A673 (cell line): ENCODE results near the gene ZNF718. TPM values are rescaled to one million over a fixed set of nuclear protein-coding genes. Genes with fewer than 3 reads are reported as not detected.
"Not testable (repeated sequence)": the region's sequence is repeated elsewhere in the genome, so short reads cannot be mapped to it uniquely, and the experiment has no call there.

Experiments used
- BruUV-seq: library from RNA; stranded (reverse); fragments of 400-500 nt; replicated peaks from 2 replicates; lab custom pipeline; 2021; lab: Mats Ljungman, UMichigan
- CTCF ChIA-PET: fragments of 300-600 bp; sonication (Branson Sonifier 250); formaldehyde crosslinking; loops from one replicate; lab custom pipeline; 2022; ENCODE audit warnings: antibody characterized with exemption; lab: Charles Lee
- POLR2A ChIA-PET: fragments of 300-600 bp; sonication (Branson Sonifier 250); formaldehyde crosslinking; loops from one replicate; lab custom pipeline; 2022; ENCODE audit warnings: antibody characterized with exemption; ENCODE audit not compliant: low non-redundant PET; lab: Charles Lee
- DNase-seq: peaks from one replicate; pipeline ENCODE4 v3.0.0-alpha.2; 2015; ENCODE audit warnings: low spot score
- H3K27ac ChIP-seq: fragments of 200-600 bp; sonication (generic); 2 replicates; pipeline ENCODE4 v1.5.1; 2016; ENCODE audit warnings: mixed run types, low read depth, mild to moderate bottlenecking, mixed read lengths, antibody characterized with exemption, low read length; ENCODE audit not compliant: poor library complexity, severe bottlenecking
- H3K27me3 ChIP-seq: fragments of 200-600 bp; sonication (generic); replicated peaks from 2 replicates; pipeline ENCODE4 v1.6.1; 2017; ENCODE audit warnings: mixed run types, low read depth, mild to moderate bottlenecking, mixed read lengths, antibody characterized with exemption, low read length; ENCODE audit not compliant: insufficient read depth, poor library complexity
- H3K36me3 ChIP-seq: fragments of 200-600 bp; sonication (generic); 2 replicates; pipeline ENCODE4 v1.6.1; 2016; ENCODE audit warnings: mixed run types, mild to moderate bottlenecking, mixed read lengths, antibody characterized with exemption, low read length; ENCODE audit not compliant: insufficient read depth, poor library complexity, severe bottlenecking
- H3K4me1 ChIP-seq: fragments of 200-600 bp; sonication (generic); 2 replicates; pipeline ENCODE4 v1.6.1; 2017; ENCODE audit warnings: mixed run types, mild to moderate bottlenecking, mixed read lengths, antibody characterized with exemption, low read length; ENCODE audit not compliant: insufficient read depth, poor library complexity, severe bottlenecking
- H3K4me3 ChIP-seq: fragments of 200-600 bp; sonication (generic); 2 replicates; pipeline ENCODE4 v1.5.1; 2016; ENCODE audit warnings: low read depth, mixed run types, mild to moderate bottlenecking, mixed read lengths, low read length; ENCODE audit not compliant: poor library complexity, severe bottlenecking
- H3K9me3 ChIP-seq: fragments of 200-600 bp; sonication (generic); 2 replicates; pipeline ENCODE4 v1.6.1; 2016; ENCODE audit warnings: mixed run types, low read depth, mild to moderate bottlenecking, mixed read lengths, antibody characterized with exemption, low read length; ENCODE audit not compliant: poor library complexity, severe bottlenecking
- EZH2 ChIP-seq: fragments of 200-600 bp; sonication (generic); IDR thresholded peaks from 2 replicates; pipeline ENCODE4 v1.6.1; 2017; ENCODE audit warnings: borderline replicate concordance, low read depth, mild to moderate bottlenecking, mixed read lengths, antibody characterized with exemption, low read length; ENCODE audit not compliant: poor library complexity, severe bottlenecking
- intact Hi-C: fragments of 100-400 bp; cut with micrococcal nuclease; formaldehyde crosslinking; loops from one replicate; pipeline ENCODE4 v1.10.0; 2022; ENCODE audit not compliant: unreplicated experiment
- total RNA-seq: library from RNA; stranded (reverse); gene quantifications from 2 replicates; pipeline ENCODE4 v1.2.3, GENCODE V29; 2021
- TF ChIP-seq, protein P1 (sequence below): fragments of 300-800, 200-600 bp; sonication (generic); conservative IDR thresholded peaks from 2 replicates; pipeline ENCODE4 v1.5.1; 2017; ENCODE audit warnings: low read depth, mild to moderate bottlenecking, antibody characterized with exemption, low read length, moderate library complexity, mixed read lengths

ZNF718 gene
- total RNA-seq, 1 experiment from 2014 or later, result 9.2 TPM

DNA sequence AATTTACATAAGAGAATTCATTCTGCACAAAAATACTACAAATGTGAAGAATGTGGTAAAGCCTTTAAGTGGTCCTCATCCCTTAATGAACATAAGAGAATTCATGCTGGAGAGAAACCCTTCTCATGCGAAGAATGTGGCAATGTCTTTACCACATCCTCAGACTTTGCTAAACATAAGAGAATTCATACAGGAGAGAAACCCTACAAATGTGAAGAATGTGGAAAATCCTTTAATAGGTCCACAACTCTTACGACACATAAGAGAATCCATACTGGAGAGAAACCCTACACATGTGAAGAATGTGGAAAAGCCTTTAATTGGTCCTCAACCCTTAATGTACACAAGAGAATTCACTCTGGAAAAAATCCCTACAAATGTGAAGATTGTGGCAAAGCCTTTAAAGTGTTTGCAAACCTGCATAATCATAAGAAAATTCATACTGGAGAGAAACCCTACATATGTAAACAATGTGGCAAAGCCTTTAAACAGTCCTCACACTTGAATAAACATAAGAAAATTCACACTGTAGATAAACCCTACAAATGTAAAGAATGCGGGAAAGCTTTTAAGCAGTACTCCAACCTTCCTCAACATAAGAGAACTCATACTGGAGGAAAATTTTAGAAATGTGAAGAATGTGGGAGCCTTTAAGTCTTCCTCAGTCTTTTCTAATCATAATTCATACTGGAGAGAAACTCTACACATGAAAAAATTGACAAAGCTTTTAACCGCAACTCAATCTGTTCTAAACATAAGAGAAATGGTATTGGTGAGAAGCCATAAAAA lies 37.4 kb downstream of the ZNF718 start:
- intact Hi-C loops, result no loop called here
- peaks cover 73% of the 10 kb centered on the region for H3K9me3 ChIP-seq
- H3K4me1 ChIP-seq, result no peaks in the 10 kb centered on the region
- DNase-seq, result no peak
- no peaks in the 10 kb centered on the region for H3K27me3 ChIP-seq
- ChIA-PET CTCF (no interaction called here), POLR2A (no interaction called here)
- no peak overlapping the region for H3K27ac ChIP-seq
- H3K4me3 ChIP-seq, result no peak overlapping the region
- no peak for TF ChIP-seq EZH2
- TF ChIP-seq, protein P1, sequence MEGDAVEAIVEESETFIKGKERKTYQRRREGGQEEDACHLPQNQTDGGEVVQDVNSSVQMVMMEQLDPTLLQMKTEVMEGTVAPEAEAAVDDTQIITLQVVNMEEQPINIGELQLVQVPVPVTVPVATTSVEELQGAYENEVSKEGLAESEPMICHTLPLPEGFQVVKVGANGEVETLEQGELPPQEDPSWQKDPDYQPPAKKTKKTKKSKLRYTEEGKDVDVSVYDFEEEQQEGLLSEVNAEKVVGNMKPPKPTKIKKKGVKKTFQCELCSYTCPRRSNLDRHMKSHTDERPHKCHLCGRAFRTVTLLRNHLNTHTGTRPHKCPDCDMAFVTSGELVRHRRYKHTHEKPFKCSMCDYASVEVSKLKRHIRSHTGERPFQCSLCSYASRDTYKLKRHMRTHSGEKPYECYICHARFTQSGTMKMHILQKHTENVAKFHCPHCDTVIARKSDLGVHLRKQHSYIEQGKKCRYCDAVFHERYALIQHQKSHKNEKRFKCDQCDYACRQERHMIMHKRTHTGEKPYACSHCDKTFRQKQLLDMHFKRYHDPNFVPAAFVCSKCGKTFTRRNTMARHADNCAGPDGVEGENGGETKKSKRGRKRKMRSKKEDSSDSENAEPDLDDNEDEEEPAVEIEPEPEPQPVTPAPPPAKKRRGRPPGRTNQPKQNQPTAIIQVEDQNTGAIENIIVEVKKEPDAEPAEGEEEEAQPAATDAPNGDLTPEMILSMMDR, result no peak
- H3K36me3 ChIP-seq, result peaks cover 6% of the 10 kb centered on the region
- no TSS peak for BruUV-seq

DNA sequence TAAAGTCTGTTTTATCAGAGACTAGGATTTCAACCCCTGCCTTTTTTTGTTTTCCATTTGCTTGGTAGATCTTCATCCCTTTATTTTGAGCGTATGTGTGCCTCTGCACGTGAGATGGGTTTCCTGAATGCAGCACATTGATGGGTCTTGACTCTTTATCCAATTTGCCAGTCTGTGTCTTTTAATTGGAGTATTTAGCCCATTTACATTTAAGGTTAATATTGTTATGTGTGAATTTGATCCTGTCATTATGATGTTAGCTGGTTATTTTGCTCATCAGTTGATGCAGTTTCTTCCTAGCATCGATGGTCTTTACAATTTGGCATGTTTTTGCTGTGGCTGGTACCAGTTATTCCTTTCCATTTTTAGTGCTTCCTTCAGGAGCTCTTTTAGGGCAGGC lies 45.3 kb downstream of the ZNF718 start:
- H3K9me3 ChIP-seq, result peaks cover 30% of the 10 kb centered on the region
- H3K4me3 ChIP-seq, H3K27ac ChIP-seq, H3K27me3 ChIP-seq, H3K4me1 ChIP-seq, BruUV-seq, H3K36me3 ChIP-seq, CTCF ChIA-PET, DNase-seq, intact Hi-C loops, POLR2A ChIA-PET: not testable (repeated sequence)

DNA sequence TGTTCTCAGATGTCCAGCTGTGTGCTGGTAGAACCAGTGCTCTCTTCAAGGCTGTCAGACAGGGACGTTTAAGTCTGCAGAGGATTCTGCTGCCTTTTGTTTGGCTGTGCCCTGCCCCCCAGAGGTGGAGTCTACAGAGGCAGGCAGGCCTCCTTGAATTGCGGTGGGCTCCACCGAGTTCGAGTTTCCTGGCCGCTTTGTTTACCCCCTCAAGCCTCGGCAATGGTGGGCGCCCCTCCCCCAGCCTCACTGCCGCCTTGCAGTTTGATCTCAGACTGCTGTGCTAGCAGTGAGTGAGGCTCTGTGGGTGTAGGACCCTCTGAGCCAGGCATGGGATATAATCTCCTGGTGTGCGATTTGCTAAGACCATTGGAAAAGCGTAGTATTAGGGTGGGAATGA lies 47.0 kb downstream of the ZNF718 start:
- H3K36me3 ChIP-seq, POLR2A ChIA-PET, H3K27ac ChIP-seq, H3K4me1 ChIP-seq, BruUV-seq, H3K4me3 ChIP-seq, CTCF ChIA-PET, H3K27me3 ChIP-seq, DNase-seq, intact Hi-C loops: not testable (repeated sequence)
- peaks cover 35% of the 10 kb centered on the region for H3K9me3 ChIP-seq

DNA sequence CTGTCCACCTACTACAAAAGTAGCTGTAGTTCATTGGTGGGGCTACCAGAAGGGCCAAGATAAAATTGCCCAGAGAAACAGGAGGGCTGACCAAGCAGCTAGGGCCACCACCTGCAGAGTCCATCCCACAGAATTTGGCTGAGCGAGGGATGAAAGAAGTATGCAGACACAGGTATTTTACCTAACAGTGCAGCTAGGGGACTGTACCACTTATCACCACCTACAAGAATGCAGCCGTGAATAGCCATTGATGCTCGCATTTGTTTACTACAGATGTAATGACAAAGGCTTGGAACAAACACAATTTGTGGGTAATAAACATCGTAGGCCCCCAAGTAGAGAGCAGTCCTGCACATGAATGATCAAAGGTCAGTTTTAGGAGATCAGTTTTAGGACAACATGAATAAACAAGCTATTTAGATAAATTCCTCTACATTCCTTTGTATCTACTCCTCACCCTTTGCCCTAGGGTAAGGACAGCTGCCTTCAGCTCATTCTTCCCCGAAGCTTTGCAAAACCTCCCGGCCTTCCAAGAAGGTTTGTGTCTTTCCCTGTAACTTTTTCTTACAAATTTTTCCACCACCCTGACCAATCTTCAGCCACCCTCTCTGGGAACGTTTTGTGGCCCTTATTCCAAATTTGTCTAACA lies 49.5 kb downstream of the ZNF718 start:
- CTCF ChIA-PET, result no interaction called here

More for the DNA sequence above, 49.5 kb downstream of the ZNF718 start:
- POLR2A ChIA-PET, result no interaction called here
- BruUV-seq, result no TSS peak
- DNase-seq, result no peak
- Histone ChIP-seq H3K27me3 (no peaks in the 10 kb centered on the region), H3K27ac (no peak overlapping the region), H3K4me3 (no peak overlapping the region), H3K4me1 (no peaks in the 10 kb centered on the region), H3K36me3 (no peaks in the 10 kb centered on the region), H3K9me3 (peaks cover 47% of the 10 kb centered on the region)
- intact Hi-C loops, result no loop called here
- TF ChIP-seq EZH2, result no peak
- TF ChIP-seq, protein P1, result no peak
